ENCODE measurements around the gene LCE2C.
"Not testable (repeated sequence)": the region's sequence is repeated elsewhere in the genome, so short reads cannot be mapped to it uniquely, and the experiment has no call there.

DNA sequence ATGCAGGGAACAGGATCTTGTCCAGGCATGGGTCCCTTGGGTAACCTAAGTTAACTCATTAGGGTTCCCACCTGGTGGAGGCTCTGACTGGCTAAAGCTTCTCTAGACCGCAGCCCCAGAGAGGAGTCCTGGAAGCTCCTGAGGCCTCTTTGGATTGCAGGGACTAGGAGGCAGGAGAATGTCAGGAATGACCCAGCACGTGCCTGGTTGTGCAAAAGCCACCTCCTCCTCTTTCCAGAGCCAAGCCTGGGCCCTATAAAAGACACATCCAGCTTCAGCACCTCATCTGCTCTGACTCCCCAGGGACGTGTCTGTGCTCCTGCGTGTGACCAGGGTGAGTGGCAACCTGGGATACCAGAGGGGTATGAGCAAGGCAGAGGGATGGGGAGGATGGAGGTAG lies 10.7 kb downstream of the LCE2C start, which contains the start of gene LCE2B:
- not testable (repeated sequence) for TF ChIP-seq CTCF (IDR thresholded peaks at IDR 0.05; ENCODE audit: low read length); EZH2 (optimal IDR thresholded peaks at IDR 0.05; ENCODE audit: low read depth, low read length); EZH2phosphoT487 (IDR thresholded peaks at IDR 0.05; ENCODE audit: low read length)

Data from MM.1S (cell line).